GM18861 (cell line): ENCODE measurements around the gene IL17C.

ENCODE experiments used
- ATAC-seq: cut with Tn5 transposase; IDR thresholded peaks from one replicate; pipeline ENCODE4 v1.9.1; 2021; ENCODE audit not compliant: unreplicated experiment

The IL17C gene

GRCh38 chr16:88643644-88643932 is 5.2 kb downstream of the IL17C start:
- no peak for ATAC-seq

- no peak for ATAC-seq
Measured at GRCh38 chr16:88645455-88645854, 7.1 kb downstream of the IL17C start.

- no peak for ATAC-seq
Measured at GRCh38 chr16:88645941-88646340, 7.6 kb downstream of the IL17C start.

- ATAC-seq = no peak
Measured at GRCh38 chr16:88646345-88647034, 8.1 kb downstream of the IL17C start.

GRCh38 chr16:88647178-88648070 is 9.1 kb downstream of the IL17C start:
- no peak for ATAC-seq

- no peak for ATAC-seq
Measured at GRCh38 chr16:88649195-88649923, 11.0 kb downstream of the IL17C start.

GRCh38 chr16:88649924-88650748 is 11.8 kb downstream of the IL17C start:
- ATAC-seq = peak; percentile 4

- ATAC-seq = peak; percentile 44
Measured at GRCh38 chr16:88650749-88651275, 12.4 kb downstream of the IL17C start, which contains the start of gene CYBA. Gene CYBA (minus strand): TSS chr16:88651053. CDS start chr16:88651013, 40 bp downstream.

GRCh38 chr16:88651276-88651988 is 13.1 kb downstream of the IL17C start:
- peak; percentile 79 for ATAC-seq

GRCh38 chr16:88651989-88652761 is 13.8 kb downstream of the IL17C start:
- no peak for ATAC-seq

- ATAC-seq = no peak
Measured at GRCh38 chr16:88652762-88653063, 14.3 kb downstream of the IL17C start.

GRCh38 chr16:88653101-88653500 is 14.7 kb downstream of the IL17C start:
- ATAC-seq = no peak

GRCh38 chr16:88653596-88654362 is 15.4 kb downstream of the IL17C start:
- ATAC-seq = no peak

- ATAC-seq = no peak
Measured at GRCh38 chr16:88654363-88655052, 16.1 kb downstream of the IL17C start.

- ATAC-seq = no peak
Measured at GRCh38 chr16:88655053-88655732, 16.8 kb downstream of the IL17C start.

GRCh38 chr16:88655733-88656281 is 17.4 kb downstream of the IL17C start:
- ATAC-seq = no peak
